Dedifferentiated amniotic fluid mesenchymal stem cell (primary cell): ENCODE data around the gene SUCLG2.
A peak's percentile ranks its signal among the peaks of the same experiment; 100 is the strongest.

Experiments used
- DNase-seq: peaks from one replicate; pipeline ENCODE4 v3.0.0-alpha.2; 2016; ENCODE audit errors: extremely low spot score

SUCLG2 gene

GRCh38 chr3:67509471-67510075 is 144.8 kb downstream of the SUCLG2 start:
- no peak for DNase-seq

- DNase-seq = no peak
Measured at GRCh38 chr3:67507584-67507983, 146.8 kb downstream of the SUCLG2 start.

DNA sequence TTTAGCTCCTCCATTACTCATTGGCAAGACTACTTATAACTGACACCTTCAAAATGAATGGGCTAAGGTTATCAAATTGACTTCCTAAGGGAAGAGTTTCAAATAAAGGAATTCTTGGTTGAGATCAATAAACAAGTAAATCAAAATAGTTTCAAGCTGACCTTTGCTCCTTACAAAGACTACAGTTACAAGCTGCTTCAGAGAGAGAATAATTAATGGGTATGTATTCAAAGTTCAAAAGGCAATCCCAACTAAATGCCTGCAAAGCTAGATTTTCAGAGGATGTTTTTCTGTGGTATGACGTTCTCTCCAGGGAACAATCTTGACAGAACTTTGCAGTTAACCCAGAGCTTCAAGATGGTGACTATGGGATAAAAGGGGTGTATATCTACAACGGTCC is 153.7 kb downstream of the SUCLG2 start:
- DNase-seq = no peak

DNA sequence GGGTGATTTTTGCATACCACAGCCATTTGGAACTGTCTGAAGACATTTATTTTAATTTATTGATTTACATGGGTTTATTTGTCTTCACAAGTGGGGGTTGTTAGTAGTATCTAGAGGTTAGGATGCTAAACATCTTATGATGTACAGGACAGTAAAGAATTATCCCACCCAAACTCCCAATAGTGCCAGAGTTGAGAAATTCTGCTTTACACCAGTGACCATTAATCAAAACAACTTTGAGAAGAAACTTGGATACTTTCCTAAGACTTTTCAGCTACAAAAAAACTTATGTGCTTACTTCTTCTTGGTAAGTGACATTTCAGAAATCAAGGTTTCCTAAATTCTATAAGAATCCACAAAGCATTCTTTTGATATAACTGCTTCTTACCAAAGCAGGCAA is 156.7 kb downstream of the SUCLG2 start:
- no peak for DNase-seq

DNA sequence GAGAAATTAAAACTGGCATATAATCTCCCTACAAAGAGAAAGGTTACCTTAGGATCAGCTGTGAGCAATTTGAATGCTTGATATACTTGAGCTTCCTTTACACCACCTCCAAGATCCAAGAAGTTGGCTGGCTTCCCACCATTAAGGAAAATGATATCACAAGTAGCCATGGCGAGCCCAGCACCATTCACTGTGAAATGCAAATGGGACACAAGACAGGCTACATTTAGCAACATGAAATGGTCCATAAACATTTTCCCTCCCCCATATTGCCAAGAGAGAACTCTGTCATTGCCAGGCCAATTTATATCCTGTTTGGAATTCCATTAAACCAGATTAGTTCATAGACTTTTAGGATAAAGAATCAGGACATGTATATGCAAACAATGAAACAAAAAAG is 158.7 kb downstream of the SUCLG2 start:
- DNase-seq = no peak

GRCh38 chr3:67493808-67494207 is 160.6 kb downstream of the SUCLG2 start:
- DNase-seq = no peak

- DNase-seq = no peak
Measured at GRCh38 chr3:67490658-67491057, 163.8 kb downstream of the SUCLG2 start.

DNA sequence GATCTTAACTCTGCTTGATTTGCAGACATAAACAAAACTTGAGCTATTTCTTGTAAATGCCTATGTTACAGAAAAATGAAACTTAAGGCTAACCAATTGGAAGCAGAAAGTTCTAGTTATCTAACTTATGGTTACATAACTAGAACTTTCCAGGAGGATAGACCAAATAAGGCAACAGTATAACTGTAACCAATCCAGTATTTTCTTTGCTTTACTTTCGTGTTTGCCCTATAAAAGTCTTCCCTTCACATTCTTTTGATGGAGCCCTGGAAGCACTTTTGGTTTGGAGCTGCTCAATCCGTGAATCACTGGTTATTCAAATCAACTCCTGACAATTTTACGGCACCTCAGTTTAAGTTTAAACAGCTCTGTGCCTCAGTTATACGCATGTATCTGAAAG is 164.6 kb downstream of the SUCLG2 start:
- peak; percentile 77 for DNase-seq

DNA sequence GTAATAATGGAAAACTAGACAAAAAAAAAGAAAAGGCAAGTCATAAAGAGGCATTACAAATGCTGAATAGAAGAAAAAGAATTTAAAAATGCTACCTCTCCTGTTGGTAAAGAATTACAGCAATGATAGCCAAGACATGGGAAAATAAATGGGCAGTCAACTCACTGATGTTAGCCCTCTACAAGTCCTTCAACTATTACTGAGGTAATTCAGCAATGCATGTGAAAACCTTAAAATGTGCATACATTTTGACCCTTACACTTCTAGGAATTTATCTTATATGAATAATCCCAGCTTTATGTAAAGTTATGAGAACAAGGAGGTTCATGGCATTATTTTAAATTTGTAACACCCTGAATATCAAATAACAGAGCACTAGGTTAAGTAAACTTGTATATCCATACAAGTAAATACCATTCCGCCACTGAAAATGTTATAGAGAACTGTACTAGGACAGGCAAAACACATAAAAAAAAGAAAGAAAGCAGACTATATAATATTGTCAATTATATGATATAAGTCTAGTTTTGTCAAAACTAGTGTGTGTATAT is 166.8 kb downstream of the SUCLG2 start:
- DNase-seq = no peak

- DNase-seq = no peak
Measured at GRCh38 chr3:67486883-67487282, 167.5 kb downstream of the SUCLG2 start.

DNA sequence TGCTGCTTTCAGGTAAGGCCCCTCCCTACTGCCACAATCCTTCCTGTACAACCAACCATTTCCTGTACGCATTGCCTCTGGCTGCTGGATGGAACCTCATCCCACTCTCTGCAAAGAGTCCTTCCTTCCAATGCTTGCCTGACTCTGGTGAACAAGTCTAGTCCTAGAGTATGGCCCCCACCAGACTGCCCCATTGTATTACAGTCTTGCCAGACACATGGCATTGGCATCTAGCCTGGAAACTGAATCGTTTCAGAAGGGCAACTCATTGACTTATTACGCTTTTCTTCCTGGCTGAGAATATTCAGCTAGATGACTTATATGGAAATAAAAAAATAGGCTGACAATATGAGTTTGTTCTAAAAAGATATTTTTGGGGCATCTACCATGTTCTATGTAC is 170.3 kb downstream of the SUCLG2 start:
- DNase-seq = no peak

DNA sequence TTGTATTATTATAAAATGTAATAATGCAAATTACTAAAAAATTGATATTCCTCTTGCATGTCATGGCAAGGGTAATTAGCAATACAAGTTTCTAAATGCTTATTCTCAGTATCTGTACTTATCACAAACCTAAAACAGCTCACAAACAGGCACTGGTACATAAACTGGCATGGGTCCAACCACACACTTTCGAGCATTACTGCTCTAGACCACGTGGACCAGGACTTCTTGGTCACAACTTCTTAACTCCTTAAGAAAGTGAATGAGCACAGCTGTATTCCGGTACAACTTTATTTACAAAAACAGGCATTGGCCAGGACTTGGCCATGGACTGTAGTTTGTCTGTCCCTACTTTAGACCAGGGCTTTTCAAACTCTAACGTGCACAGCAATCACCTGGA is 173.3 kb downstream of the SUCLG2 start:
- no peak for DNase-seq

DNA sequence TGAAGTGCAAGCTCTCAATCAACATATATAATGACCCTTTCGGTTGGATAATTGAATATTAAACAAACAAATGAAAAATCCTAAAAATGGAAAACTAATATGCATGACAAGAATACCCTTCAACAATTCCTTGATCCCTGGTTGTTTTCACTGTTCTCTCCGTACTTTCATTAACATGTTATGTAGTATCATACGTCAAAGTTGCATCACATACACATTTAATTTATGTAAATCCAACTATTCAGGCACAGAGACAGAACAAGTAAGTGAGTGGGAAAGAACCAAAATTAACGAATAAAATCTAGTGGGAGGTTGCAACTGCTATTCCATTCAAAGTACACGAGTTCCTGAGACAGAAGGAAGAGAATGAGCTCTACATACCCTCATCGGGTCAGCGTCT is 176.0 kb downstream of the SUCLG2 start:
- no peak for DNase-seq

- no peak for DNase-seq
Measured at GRCh38 chr3:67474311-67474710, 180.1 kb downstream of the SUCLG2 start.

DNA sequence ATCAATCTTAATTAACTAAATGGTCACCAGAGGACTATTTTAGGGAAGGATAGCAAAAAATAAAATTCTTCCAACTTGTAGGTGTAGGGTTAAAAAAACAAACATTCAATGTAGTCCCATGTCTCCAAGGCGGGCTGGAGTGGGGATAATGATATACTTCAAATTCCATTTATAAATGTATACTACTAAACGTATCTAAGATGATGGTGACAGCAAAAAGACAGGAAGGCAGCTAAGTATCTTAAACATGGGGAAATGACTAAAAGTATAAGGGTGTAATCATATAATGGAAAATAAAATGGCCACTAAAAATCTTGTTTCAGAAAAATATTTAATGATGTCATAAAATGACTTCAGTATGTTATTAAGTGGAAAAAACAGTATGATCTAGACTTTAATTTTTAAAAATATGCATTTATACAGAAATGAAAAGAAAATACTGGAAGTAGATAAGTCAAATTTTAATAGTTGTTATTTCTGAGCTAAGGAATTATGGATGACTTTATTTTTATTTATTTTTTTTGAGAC is 181.7 kb downstream of the SUCLG2 start:
- no peak for DNase-seq

GRCh38 chr3:67470207-67470606 is 184.2 kb downstream of the SUCLG2 start:
- no peak for DNase-seq

DNA sequence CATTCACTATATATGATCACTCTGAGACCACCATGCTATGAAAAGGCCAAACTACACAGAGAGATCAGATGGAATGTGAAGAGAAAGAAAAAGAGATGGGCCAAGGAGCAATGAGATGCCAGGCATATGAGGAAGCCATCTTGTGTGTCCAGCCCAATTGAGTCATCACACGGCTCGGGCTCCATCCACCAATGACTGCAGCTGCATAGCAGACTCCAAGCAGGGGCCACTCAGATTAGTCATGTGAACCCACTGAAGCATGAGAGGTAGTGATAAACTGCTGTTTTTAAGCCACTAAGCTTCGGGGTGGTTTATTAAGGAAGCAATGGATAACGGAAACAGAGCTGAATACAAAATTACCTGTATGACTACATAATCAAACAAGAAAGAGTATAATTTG is 185.9 kb downstream of the SUCLG2 start:
- no peak for DNase-seq

DNA sequence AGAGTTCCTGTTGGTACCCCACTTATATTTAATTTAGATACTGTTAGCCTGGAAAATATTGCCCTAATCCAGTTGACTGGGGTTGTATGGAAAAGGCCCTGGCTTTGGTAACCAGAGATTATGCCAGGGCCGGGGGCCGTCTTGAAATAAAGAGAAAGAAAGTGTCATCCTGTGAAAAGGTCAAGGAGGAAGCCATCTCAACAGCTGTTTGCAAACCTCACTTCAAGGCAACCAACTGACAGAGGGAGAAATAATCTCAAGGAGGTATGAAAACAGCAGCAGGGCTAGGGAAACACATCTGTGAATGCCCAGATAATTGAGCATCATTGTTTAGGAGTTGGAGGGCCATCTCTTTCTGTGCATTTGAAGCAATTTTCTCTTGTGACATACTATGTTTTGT is 190.8 kb downstream of the SUCLG2 start:
- no peak for DNase-seq

DNA sequence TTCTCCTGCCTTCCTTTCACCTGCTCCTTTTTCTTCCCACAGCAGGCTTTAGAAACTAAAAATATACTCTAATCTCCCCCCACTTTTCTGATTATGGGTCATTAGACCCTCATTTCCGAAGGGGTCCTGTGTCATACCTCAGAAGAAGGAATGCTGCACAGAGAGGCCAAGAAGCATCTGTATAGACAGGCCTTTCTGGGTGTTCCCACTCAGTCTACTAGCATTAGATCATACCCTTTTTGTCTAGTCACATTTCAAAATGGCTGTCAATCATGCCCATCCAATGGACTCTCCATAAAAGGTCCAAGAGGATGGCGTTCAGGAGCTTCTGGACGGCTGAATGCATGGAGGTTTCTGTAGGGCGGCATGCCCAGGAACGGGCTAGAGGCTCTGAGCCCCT is 192.2 kb downstream of the SUCLG2 start:
- DNase-seq = no peak

DNA sequence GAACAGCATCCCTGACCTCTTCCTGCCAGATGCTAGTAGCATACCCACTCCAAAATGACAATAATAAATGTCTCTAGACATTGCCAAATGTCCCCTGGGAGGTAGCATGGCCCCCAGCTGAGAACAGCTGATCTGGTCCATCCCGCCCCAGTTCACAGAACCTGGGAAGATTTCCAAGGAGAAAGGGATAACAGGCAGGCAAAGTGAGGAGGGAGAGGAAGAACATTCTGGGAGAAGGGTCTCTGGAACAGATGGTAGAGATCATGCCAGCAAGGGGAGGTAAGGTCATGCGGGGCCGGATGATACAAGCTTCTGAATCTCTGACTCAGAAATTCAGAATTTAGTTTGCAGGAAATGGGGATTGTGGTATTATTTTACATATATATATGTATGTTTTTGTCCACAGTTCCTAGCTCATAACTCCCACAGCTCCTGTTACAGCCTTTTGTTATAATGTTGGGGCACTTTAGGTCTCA is 192.7 kb downstream of the SUCLG2 start:
- no peak for DNase-seq

DNA sequence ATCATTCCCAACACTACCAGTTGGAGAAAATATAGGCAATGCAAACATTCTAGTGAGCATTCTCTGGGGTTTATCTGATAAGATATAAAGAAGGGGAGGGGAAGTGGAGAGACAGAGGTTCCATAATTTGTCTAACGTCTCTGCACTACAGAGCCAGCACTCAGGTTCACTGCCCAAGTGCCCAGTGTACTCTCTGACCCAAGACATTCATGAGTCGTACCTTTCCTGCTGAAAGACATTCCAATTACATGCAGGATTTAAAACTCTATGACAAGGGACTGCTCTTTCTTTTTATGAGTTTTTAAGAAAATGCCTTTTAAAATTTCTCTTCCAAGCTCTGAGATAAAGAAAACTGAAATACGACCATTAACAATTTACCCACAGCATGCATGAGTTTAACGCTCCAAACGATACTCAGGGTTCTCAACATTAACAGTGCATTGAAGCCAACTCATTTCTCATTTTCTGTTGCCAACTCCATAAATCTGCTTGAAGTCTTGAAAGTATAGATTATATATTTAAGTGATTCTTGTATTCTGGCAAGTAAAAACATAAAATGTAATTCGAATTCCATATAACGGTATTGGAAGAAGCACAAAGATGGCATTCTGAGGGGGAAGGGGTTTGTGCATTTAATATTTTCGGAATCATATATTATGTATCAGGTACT is 193.4 kb downstream of the SUCLG2 start:
- no peak for DNase-seq

- DNase-seq = no peak
Measured at GRCh38 chr3:67459796-67460195, 194.6 kb downstream of the SUCLG2 start.

- no peak for DNase-seq
Measured at GRCh38 chr3:67458896-67459530, 195.4 kb downstream of the SUCLG2 start.
